Fibroblast of lung (primary cell): ENCODE results near the gene CDH6. TPM values are rescaled to one million over a fixed set of nuclear protein-coding genes. Genes with fewer than 3 reads are reported as not detected.

Experiments used
- DNase-seq, 2 donors: peaks; one replicate each; pipeline versions ENCODE4 v3.0.0 to v3.0.0-alpha.2; 2010; ENCODE audit warnings: low read depth in 2 of 2
- H2AFZ ChIP-seq: 2 replicates; pipeline ENCODE4 v1.5.1; 2012; ENCODE audit warnings: low read length, control low read depth, inconsistent platforms
- H3K27ac ChIP-seq: 2 replicates; pipeline ENCODE4 v1.5.1; 2011; ENCODE audit warnings: low read length, control low read depth; ENCODE audit not compliant: insufficient read depth
- H3K27me3 ChIP-seq: 2 replicates; pipeline ENCODE4 v1.5.1; 2011; ENCODE audit warnings: mild to moderate bottlenecking, low read length; ENCODE audit not compliant: control insufficient read depth, insufficient read depth
- H3K36me3 ChIP-seq: 2 replicates; pipeline ENCODE4 v1.5.1; 2011; ENCODE audit warnings: low read length; ENCODE audit not compliant: control insufficient read depth, insufficient read depth
- H3K4me1 ChIP-seq: 2 replicates; pipeline ENCODE4 v1.5.1; 2011; ENCODE audit warnings: low read length; ENCODE audit not compliant: control insufficient read depth, insufficient read depth; ENCODE audit errors: extremely low read depth
- H3K4me2 ChIP-seq: 2 replicates; pipeline ENCODE4 v1.5.1; 2011; ENCODE audit warnings: low read length, control low read depth; ENCODE audit not compliant: insufficient read depth; ENCODE audit errors: extremely low read depth
- H3K4me3 ChIP-seq, 4 experiments: fragments of 200-600 bp in 1 of 4; sonication (generic) in 1 of 4; replicated peaks in 1 of 4; 2 replicates each; pipeline ENCODE4 v1.5.1; 2011 to 2016; ENCODE audit warnings: low read length in 4 of 4, low read depth in 3 of 4, mild to moderate bottlenecking in 3 of 4, control low read depth in 2 of 4, inconsistent platforms in 1 of 4, mixed read lengths in 1 of 4; ENCODE audit not compliant: insufficient read depth in 1 of 4; ENCODE audit errors: control extremely low read depth in 1 of 4
- H3K79me2 ChIP-seq: 2 replicates; pipeline ENCODE4 v1.5.1; 2012; ENCODE audit warnings: mild to moderate bottlenecking, low read length, inconsistent platforms; ENCODE audit not compliant: control insufficient read depth, insufficient read depth
- H3K9ac ChIP-seq: 2 replicates; pipeline ENCODE4 v1.5.1; 2011; ENCODE audit warnings: mild to moderate bottlenecking, low read length, control low read depth; ENCODE audit not compliant: insufficient read depth
- H3K9me3 ChIP-seq: 2 replicates; pipeline ENCODE4 v1.5.1; 2012; ENCODE audit warnings: low read depth, low read length; ENCODE audit not compliant: control insufficient read depth, insufficient read depth
- H4K20me1 ChIP-seq: 2 replicates; pipeline ENCODE4 v1.5.1; 2011; ENCODE audit warnings: low read length; ENCODE audit not compliant: control insufficient read depth, insufficient read depth; ENCODE audit errors: extremely low read depth
- EZH2 ChIP-seq: IDR thresholded peaks from 2 replicates; pipeline ENCODE4 v1.5.1; 2012; ENCODE audit warnings: low read length, control low read depth, mild to moderate bottlenecking; ENCODE audit errors: missing control alignments
- polyA plus RNA-seq, 2 donors: library from polyadenylated mRNA; depleted of rRNA in 1 of 2; stranded (reverse) in 1 of 2; unstranded in 1 of 2; fragments of >200 nt; gene quantifications; 2 replicates each; pipeline ENCODE4 v1.2.1, GENCODE V29; 2011 to 2012; ENCODE audit warnings: missing spikeins in 1 of 2
- total RNA-seq: library from RNA; depleted of rRNA; stranded (reverse); fragments of >200 nt; gene quantifications from 2 replicates; pipeline ENCODE4 v1.2.1, GENCODE V29; 2014
- TF ChIP-seq, protein P1 (sequence below), 2 donors: IDR thresholded peaks in 1 of 2; conservative IDR thresholded peaks in 1 of 2; 1 replicate in 1 of 2; 2 replicates in 1 of 2; pipeline ENCODE4 v1.5.1; 2011 to 2012; ENCODE audit warnings: low read length in 2 of 2, control low read depth in 1 of 2, inconsistent platforms in 1 of 2, low read depth in 1 of 2, mild to moderate bottlenecking in 1 of 2

Gene CDH6
- total and polyA plus RNA-seq, 2 donors (not counting 1 experiment from before 2014, with no cell fraction given), result 10.4 to 18.8 TPM

DNA sequence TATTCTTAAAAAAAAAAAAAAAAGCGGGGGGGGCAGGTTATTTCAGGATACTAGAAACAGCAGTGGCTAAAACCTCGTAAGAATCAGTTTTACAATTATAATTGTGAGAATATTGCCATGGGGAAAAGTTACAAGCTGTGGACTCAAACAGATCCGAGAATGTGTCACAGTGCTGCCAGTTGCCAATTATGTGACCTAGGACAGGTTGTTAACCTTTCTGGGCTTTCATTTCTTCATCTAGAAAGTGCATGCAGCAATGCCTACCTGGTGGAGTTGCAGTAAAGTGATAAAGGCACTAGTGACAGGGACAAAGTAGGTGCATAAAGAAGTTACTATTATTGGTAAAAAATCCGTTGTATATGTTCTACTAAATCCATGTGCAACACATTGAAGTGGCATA lies 75.8 kb downstream of the CDH6 start:
- no peak for TF ChIP-seq EZH2
- Histone ChIP-seq H3K36me3 (no peaks in the 10 kb centered on the region), H3K27me3 (no peaks in the 10 kb centered on the region), H3K9me3 (no peaks in the 10 kb centered on the region), H3K4me2 (no peak overlapping the region), H2AFZ (no peak overlapping the region), H3K79me2 (no peaks in the 10 kb centered on the region), H3K4me3 (no peak overlapping the region), H3K4me1 (peaks cover 3% of the 10 kb centered on the region), H3K27ac (no peak overlapping the region), H3K9ac (no peak overlapping the region), H4K20me1 (no peaks in the 10 kb centered on the region)
- DNase-seq, result no peak

DNA sequence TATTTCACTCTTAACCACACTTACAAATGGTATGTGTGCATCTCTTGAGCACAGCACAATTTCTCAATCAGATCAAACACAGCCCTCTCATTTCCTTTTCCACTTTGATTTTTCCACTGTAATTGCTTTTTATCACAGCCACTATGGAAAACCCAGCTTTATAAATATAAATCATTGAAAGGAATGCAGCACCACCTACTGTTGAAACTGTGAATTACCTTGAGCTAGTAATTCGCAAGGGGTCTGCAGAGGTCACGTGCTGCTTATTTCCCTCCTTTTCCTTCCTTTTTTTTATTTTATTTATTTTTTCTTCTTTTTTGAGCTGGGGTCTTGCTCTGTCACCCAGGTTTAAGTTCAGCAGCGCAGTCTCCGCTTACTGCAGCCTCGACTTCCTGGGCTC lies 76.9 kb downstream of the CDH6 start:
- Histone ChIP-seq H2AFZ (no peak overlapping the region), H3K4me1 (peaks cover 3% of the 10 kb centered on the region), H3K27me3 (no peaks in the 10 kb centered on the region), H3K4me2 (no peak overlapping the region), H3K36me3 (no peaks in the 10 kb centered on the region), H3K27ac (no peak overlapping the region), H3K9ac (no peak overlapping the region), H3K79me2 (no peaks in the 10 kb centered on the region), H3K4me3 (no peak overlapping the region), H3K9me3 (no peaks in the 10 kb centered on the region), H4K20me1 (no peaks in the 10 kb centered on the region)
- DNase-seq, result peak in 1 of 2 donors; percentile 8
- no peak for TF ChIP-seq EZH2
- TF ChIP-seq, protein P1, sequence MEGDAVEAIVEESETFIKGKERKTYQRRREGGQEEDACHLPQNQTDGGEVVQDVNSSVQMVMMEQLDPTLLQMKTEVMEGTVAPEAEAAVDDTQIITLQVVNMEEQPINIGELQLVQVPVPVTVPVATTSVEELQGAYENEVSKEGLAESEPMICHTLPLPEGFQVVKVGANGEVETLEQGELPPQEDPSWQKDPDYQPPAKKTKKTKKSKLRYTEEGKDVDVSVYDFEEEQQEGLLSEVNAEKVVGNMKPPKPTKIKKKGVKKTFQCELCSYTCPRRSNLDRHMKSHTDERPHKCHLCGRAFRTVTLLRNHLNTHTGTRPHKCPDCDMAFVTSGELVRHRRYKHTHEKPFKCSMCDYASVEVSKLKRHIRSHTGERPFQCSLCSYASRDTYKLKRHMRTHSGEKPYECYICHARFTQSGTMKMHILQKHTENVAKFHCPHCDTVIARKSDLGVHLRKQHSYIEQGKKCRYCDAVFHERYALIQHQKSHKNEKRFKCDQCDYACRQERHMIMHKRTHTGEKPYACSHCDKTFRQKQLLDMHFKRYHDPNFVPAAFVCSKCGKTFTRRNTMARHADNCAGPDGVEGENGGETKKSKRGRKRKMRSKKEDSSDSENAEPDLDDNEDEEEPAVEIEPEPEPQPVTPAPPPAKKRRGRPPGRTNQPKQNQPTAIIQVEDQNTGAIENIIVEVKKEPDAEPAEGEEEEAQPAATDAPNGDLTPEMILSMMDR (conservative IDR thresholded peaks at IDR 0.05 in 1 of 2, IDR thresholded peaks at IDR 0.05 in 1 of 2; ENCODE audit: low read depth in 1 of 2, low read length in 2 of 2), result peak; percentile 43 to 47

DNA sequence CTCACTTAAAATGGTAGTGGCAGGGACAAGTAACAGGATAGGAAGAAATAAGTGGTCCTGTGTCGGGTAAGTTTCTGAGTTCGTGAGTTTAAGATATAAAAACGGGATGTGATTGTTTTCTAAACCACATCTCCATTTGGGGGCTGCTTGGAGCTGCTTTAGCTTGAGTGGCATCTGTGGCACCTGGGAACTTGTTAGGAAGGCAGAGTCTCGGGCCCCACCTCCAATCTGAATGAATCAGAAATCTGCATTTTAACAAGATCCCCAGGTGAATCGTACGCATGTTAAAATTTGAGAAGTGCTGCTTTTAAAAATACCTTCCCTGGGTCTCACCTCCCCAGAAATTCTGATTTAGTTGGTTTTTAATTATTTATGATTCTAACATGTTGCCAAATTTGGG lies 78.1 kb downstream of the CDH6 start:
- no peak overlapping the region for H3K4me3 ChIP-seq
- H3K27ac ChIP-seq, result no peak overlapping the region
- no peaks in the 10 kb centered on the region for H3K27me3 ChIP-seq
- no peak for TF ChIP-seq EZH2
- TF ChIP-seq, protein P1 (conservative IDR thresholded peaks at IDR 0.05 in 1 of 2, IDR thresholded peaks at IDR 0.05 in 1 of 2; ENCODE audit: low read depth in 1 of 2, low read length in 2 of 2), result no peak
- H3K9ac ChIP-seq, result no peak overlapping the region
- H3K4me1 ChIP-seq, result peaks cover 3% of the 10 kb centered on the region
- H2AFZ ChIP-seq, result no peak overlapping the region
- no peaks in the 10 kb centered on the region for H3K79me2 ChIP-seq
- no peak for DNase-seq
- no peaks in the 10 kb centered on the region for H3K9me3 ChIP-seq
- no peaks in the 10 kb centered on the region for H3K36me3 ChIP-seq
- H4K20me1 ChIP-seq, result no peaks in the 10 kb centered on the region
- no peak overlapping the region for H3K4me2 ChIP-seq
